ENCODE data around the gene FGF19.

Gene FGF19

GRCh38 chr11:69654660-69655478, 49.0 kb downstream of the FGF19 start:
- Histone ChIP-seq H3K4me1 (ENCODE audit: control insufficient read depth, insufficient read depth, low read length) (peaks cover 11% of the 10 kb centered on the region), H3K9ac (ENCODE audit: low read length) (no peak overlapping the region), H3K4me3 (ENCODE audit: low read length) (no peak overlapping the region), H3K27me3 (ENCODE audit: control insufficient read depth, insufficient read depth, low read length) (no peaks in the 10 kb centered on the region), H3K9me3 (ENCODE audit: control insufficient read depth, low read length) (no peaks in the 10 kb centered on the region), H3K36me3 (ENCODE audit: control insufficient read depth, insufficient read depth, low read length) (peaks cover 1% of the 10 kb centered on the region)

GRCh38 chr11:69654001-69654659, 49.7 kb downstream of the FGF19 start:
- peaks cover 11% of the 10 kb centered on the region for H3K4me1 ChIP-seq (ENCODE audit: control insufficient read depth, insufficient read depth, low read length)
- peaks cover 8% of the 10 kb centered on the region for H3K36me3 ChIP-seq (ENCODE audit: control insufficient read depth, insufficient read depth, low read length)
- H3K9ac ChIP-seq (ENCODE audit: low read length): no peak overlapping the region
- H3K27me3 ChIP-seq (ENCODE audit: control insufficient read depth, insufficient read depth, low read length): no peaks in the 10 kb centered on the region
- H3K4me3 ChIP-seq (ENCODE audit: low read length): no peak overlapping the region
- H3K9me3 ChIP-seq (ENCODE audit: control insufficient read depth, low read length): no peaks in the 10 kb centered on the region

- Histone ChIP-seq H3K27me3 (ENCODE audit: control insufficient read depth, insufficient read depth, low read length) (no peaks in the 10 kb centered on the region), H3K9me3 (ENCODE audit: control insufficient read depth, low read length) (no peaks in the 10 kb centered on the region), H3K4me3 (ENCODE audit: low read length) (no peak overlapping the region), H3K9ac (ENCODE audit: low read length) (no peak overlapping the region), H3K36me3 (ENCODE audit: control insufficient read depth, insufficient read depth, low read length) (peaks cover 8% of the 10 kb centered on the region), H3K4me1 (ENCODE audit: control insufficient read depth, insufficient read depth, low read length) (peaks cover 11% of the 10 kb centered on the region)
These were observed 50.3 kb downstream of the FGF19 start for GRCh38 chr11:69653406-69653960.

GRCh38 chr11:69652999-69653398, 50.8 kb downstream of the FGF19 start:
- no peak overlapping the region for H3K4me3 ChIP-seq (ENCODE audit: low read length)
- no peak overlapping the region for H3K9ac ChIP-seq (ENCODE audit: low read length)
- no peaks in the 10 kb centered on the region for H3K9me3 ChIP-seq (ENCODE audit: control insufficient read depth, low read length)
- peaks cover 11% of the 10 kb centered on the region for H3K4me1 ChIP-seq (ENCODE audit: control insufficient read depth, insufficient read depth, low read length)
- H3K27me3 ChIP-seq (ENCODE audit: control insufficient read depth, insufficient read depth, low read length): no peaks in the 10 kb centered on the region
- H3K36me3 ChIP-seq (ENCODE audit: control insufficient read depth, insufficient read depth, low read length): peaks cover 8% of the 10 kb centered on the region

- Histone ChIP-seq H3K4me1 (ENCODE audit: control insufficient read depth, insufficient read depth, low read length) (peaks cover 11% of the 10 kb centered on the region), H3K36me3 (ENCODE audit: control insufficient read depth, insufficient read depth, low read length) (peaks cover 8% of the 10 kb centered on the region), H3K9me3 (ENCODE audit: control insufficient read depth, low read length) (no peaks in the 10 kb centered on the region), H3K4me3 (ENCODE audit: low read length) (no peak overlapping the region), H3K9ac (ENCODE audit: low read length) (no peak overlapping the region), H3K27me3 (ENCODE audit: control insufficient read depth, insufficient read depth, low read length) (no peaks in the 10 kb centered on the region)
These were observed 51.8 kb downstream of the FGF19 start for GRCh38 chr11:69651834-69652620.

GRCh38 chr11:69650832-69651344, 52.9 kb downstream of the FGF19 start:
- H3K4me1 ChIP-seq (ENCODE audit: control insufficient read depth, insufficient read depth, low read length): peaks cover 11% of the 10 kb centered on the region
- no peaks in the 10 kb centered on the region for H3K27me3 ChIP-seq (ENCODE audit: control insufficient read depth, insufficient read depth, low read length)
- peaks cover 8% of the 10 kb centered on the region for H3K36me3 ChIP-seq (ENCODE audit: control insufficient read depth, insufficient read depth, low read length)
- no peak overlapping the region for H3K9ac ChIP-seq (ENCODE audit: low read length)
- no peak overlapping the region for H3K4me3 ChIP-seq (ENCODE audit: low read length)
- no peaks in the 10 kb centered on the region for H3K9me3 ChIP-seq (ENCODE audit: control insufficient read depth, low read length)

- Histone ChIP-seq H3K4me1 (ENCODE audit: control insufficient read depth, insufficient read depth, low read length) (peaks cover 10% of the 10 kb centered on the region), H3K4me3 (ENCODE audit: low read length) (no peak overlapping the region), H3K36me3 (ENCODE audit: control insufficient read depth, insufficient read depth, low read length) (peaks cover 8% of the 10 kb centered on the region), H3K9me3 (ENCODE audit: control insufficient read depth, low read length) (no peaks in the 10 kb centered on the region), H3K9ac (ENCODE audit: low read length) (no peak overlapping the region), H3K27me3 (ENCODE audit: control insufficient read depth, insufficient read depth, low read length) (no peaks in the 10 kb centered on the region)
These were observed 53.6 kb downstream of the FGF19 start for GRCh38 chr11:69650081-69650831.

- H3K4me3 ChIP-seq (ENCODE audit: low read length): no peak overlapping the region
- peaks cover 10% of the 10 kb centered on the region for H3K36me3 ChIP-seq (ENCODE audit: control insufficient read depth, insufficient read depth, low read length)
- H3K4me1 ChIP-seq (ENCODE audit: control insufficient read depth, insufficient read depth, low read length): peaks cover 10% of the 10 kb centered on the region
- H3K9ac ChIP-seq (ENCODE audit: low read length): no peak overlapping the region
- H3K9me3 ChIP-seq (ENCODE audit: control insufficient read depth, low read length): no peaks in the 10 kb centered on the region
- no peaks in the 10 kb centered on the region for H3K27me3 ChIP-seq (ENCODE audit: control insufficient read depth, insufficient read depth, low read length)
These were observed 54.3 kb downstream of the FGF19 start for GRCh38 chr11:69649576-69649900.

GRCh38 chr11:69648679-69649575, 54.9 kb downstream of the FGF19 start:
- Histone ChIP-seq H3K9me3 (ENCODE audit: control insufficient read depth, low read length) (no peaks in the 10 kb centered on the region), H3K36me3 (ENCODE audit: control insufficient read depth, insufficient read depth, low read length) (peaks cover 16% of the 10 kb centered on the region), H3K27me3 (ENCODE audit: control insufficient read depth, insufficient read depth, low read length) (no peaks in the 10 kb centered on the region), H3K9ac (ENCODE audit: low read length) (no peak overlapping the region), H3K4me1 (ENCODE audit: control insufficient read depth, insufficient read depth, low read length) (peaks cover 14% of the 10 kb centered on the region), H3K4me3 (ENCODE audit: low read length) (no peak overlapping the region)
